Fibroblast of lung (primary cell): Measurements from ENCODE around the gene UMPS. TPM values are rescaled to one million over a fixed set of nuclear protein-coding genes. Genes with fewer than 3 reads are reported as not detected.
"Not testable (repeated sequence)": the region's sequence is repeated elsewhere in the genome, so short reads cannot be mapped to it uniquely, and the experiment has no call there.

Experiments
- DNase-seq, 2 donors: peaks; one replicate each; pipeline versions ENCODE4 v3.0.0 to v3.0.0-alpha.2; 2010; ENCODE audit warnings: low read depth in 2 of 2
- H2AFZ ChIP-seq: 2 replicates; pipeline ENCODE4 v1.5.1; 2012; ENCODE audit warnings: low read length, control low read depth, inconsistent platforms
- H3K27ac ChIP-seq: 2 replicates; pipeline ENCODE4 v1.5.1; 2011; ENCODE audit warnings: low read length, control low read depth; ENCODE audit not compliant: insufficient read depth
- H3K27me3 ChIP-seq: 2 replicates; pipeline ENCODE4 v1.5.1; 2011; ENCODE audit warnings: mild to moderate bottlenecking, low read length; ENCODE audit not compliant: control insufficient read depth, insufficient read depth
- H3K36me3 ChIP-seq: 2 replicates; pipeline ENCODE4 v1.5.1; 2011; ENCODE audit warnings: low read length; ENCODE audit not compliant: control insufficient read depth, insufficient read depth
- H3K4me1 ChIP-seq: 2 replicates; pipeline ENCODE4 v1.5.1; 2011; ENCODE audit warnings: low read length; ENCODE audit not compliant: control insufficient read depth, insufficient read depth; ENCODE audit errors: extremely low read depth
- H3K4me2 ChIP-seq: 2 replicates; pipeline ENCODE4 v1.5.1; 2011; ENCODE audit warnings: low read length, control low read depth; ENCODE audit not compliant: insufficient read depth; ENCODE audit errors: extremely low read depth
- H3K4me3 ChIP-seq, 4 experiments: fragments of 200-600 bp in 1 of 4; sonication (generic) in 1 of 4; replicated peaks in 1 of 4; 2 replicates each; pipeline ENCODE4 v1.5.1; 2011 to 2016; ENCODE audit warnings: low read length in 4 of 4, low read depth in 3 of 4, mild to moderate bottlenecking in 3 of 4, control low read depth in 2 of 4, inconsistent platforms in 1 of 4, mixed read lengths in 1 of 4; ENCODE audit not compliant: insufficient read depth in 1 of 4; ENCODE audit errors: control extremely low read depth in 1 of 4
- H3K79me2 ChIP-seq: 2 replicates; pipeline ENCODE4 v1.5.1; 2012; ENCODE audit warnings: mild to moderate bottlenecking, low read length, inconsistent platforms; ENCODE audit not compliant: control insufficient read depth, insufficient read depth
- H3K9ac ChIP-seq: 2 replicates; pipeline ENCODE4 v1.5.1; 2011; ENCODE audit warnings: mild to moderate bottlenecking, low read length, control low read depth; ENCODE audit not compliant: insufficient read depth
- H3K9me3 ChIP-seq: 2 replicates; pipeline ENCODE4 v1.5.1; 2012; ENCODE audit warnings: low read depth, low read length; ENCODE audit not compliant: control insufficient read depth, insufficient read depth
- H4K20me1 ChIP-seq: 2 replicates; pipeline ENCODE4 v1.5.1; 2011; ENCODE audit warnings: low read length; ENCODE audit not compliant: control insufficient read depth, insufficient read depth; ENCODE audit errors: extremely low read depth
- EZH2 ChIP-seq: IDR thresholded peaks from 2 replicates; pipeline ENCODE4 v1.5.1; 2012; ENCODE audit warnings: low read length, control low read depth, mild to moderate bottlenecking; ENCODE audit errors: missing control alignments
- polyA plus RNA-seq, 2 donors: library from polyadenylated mRNA; depleted of rRNA in 1 of 2; stranded (reverse) in 1 of 2; unstranded in 1 of 2; fragments of >200 nt; gene quantifications; 2 replicates each; pipeline ENCODE4 v1.2.1, GENCODE V29; 2011 to 2012; ENCODE audit warnings: missing spikeins in 1 of 2
- total RNA-seq: library from RNA; depleted of rRNA; stranded (reverse); fragments of >200 nt; gene quantifications from 2 replicates; pipeline ENCODE4 v1.2.1, GENCODE V29; 2014
- TF ChIP-seq, protein P1 (sequence below), 2 donors: IDR thresholded peaks in 1 of 2; conservative IDR thresholded peaks in 1 of 2; 1 replicate in 1 of 2; 2 replicates in 1 of 2; pipeline ENCODE4 v1.5.1; 2011 to 2012; ENCODE audit warnings: low read length in 2 of 2, control low read depth in 1 of 2, inconsistent platforms in 1 of 2, low read depth in 1 of 2, mild to moderate bottlenecking in 1 of 2

Gene UMPS
- total and polyA plus RNA-seq, 2 donors (not counting 1 experiment from before 2014, with no cell fraction given) = 21.6 to 25.0 TPM

DNA sequence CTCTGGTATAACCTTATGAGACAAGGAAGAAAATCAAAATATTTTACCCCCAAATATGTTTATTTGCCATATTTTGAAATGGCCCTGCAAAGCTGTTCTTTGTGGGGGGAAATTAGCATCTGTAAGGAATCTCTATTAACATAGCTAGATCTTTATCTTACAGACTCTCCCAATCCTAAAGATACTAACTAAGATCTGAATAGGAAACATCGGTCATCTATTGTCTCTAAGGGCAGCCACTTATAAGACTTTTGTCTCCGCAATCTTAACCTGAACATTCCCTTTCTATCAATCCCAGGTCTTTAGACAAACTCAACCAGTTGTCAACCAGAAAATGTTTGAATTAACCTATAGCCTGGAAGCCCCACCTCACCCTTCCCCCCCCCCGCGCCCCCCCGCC lies 21.2 kb downstream of the UMPS start:
- Histone ChIP-seq H3K79me2 (no peaks in the 10 kb centered on the region), H3K4me2 (no peak overlapping the region), H4K20me1 (no peaks in the 10 kb centered on the region), H3K36me3 (peaks cover 1% of the 10 kb centered on the region), H3K4me1 (no peaks in the 10 kb centered on the region), H3K4me3 (no peak overlapping the region), H3K9ac (no peak overlapping the region), H2AFZ (no peak overlapping the region), H3K27me3 (no peaks in the 10 kb centered on the region), H3K9me3 (no peaks in the 10 kb centered on the region), H3K27ac (no peak overlapping the region)
- DNase-seq = no peak
- no peak for TF ChIP-seq EZH2

GRCh38 chr3:124752051-124752450 lies 21.8 kb downstream of the UMPS start:
- DNase-seq = no peak
- Histone ChIP-seq H3K27me3 (no peaks in the 10 kb centered on the region), H3K79me2 (no peaks in the 10 kb centered on the region), H4K20me1 (no peaks in the 10 kb centered on the region), H3K4me2 (no peak overlapping the region), H3K27ac (no peak overlapping the region), H3K9ac (no peak overlapping the region), H3K36me3 (peaks cover 1% of the 10 kb centered on the region), H3K4me1 (no peaks in the 10 kb centered on the region), H2AFZ (no peak overlapping the region), H3K4me3 (no peak overlapping the region), H3K9me3 (no peaks in the 10 kb centered on the region)
- no peak for TF ChIP-seq EZH2
- TF ChIP-seq, protein P1, sequence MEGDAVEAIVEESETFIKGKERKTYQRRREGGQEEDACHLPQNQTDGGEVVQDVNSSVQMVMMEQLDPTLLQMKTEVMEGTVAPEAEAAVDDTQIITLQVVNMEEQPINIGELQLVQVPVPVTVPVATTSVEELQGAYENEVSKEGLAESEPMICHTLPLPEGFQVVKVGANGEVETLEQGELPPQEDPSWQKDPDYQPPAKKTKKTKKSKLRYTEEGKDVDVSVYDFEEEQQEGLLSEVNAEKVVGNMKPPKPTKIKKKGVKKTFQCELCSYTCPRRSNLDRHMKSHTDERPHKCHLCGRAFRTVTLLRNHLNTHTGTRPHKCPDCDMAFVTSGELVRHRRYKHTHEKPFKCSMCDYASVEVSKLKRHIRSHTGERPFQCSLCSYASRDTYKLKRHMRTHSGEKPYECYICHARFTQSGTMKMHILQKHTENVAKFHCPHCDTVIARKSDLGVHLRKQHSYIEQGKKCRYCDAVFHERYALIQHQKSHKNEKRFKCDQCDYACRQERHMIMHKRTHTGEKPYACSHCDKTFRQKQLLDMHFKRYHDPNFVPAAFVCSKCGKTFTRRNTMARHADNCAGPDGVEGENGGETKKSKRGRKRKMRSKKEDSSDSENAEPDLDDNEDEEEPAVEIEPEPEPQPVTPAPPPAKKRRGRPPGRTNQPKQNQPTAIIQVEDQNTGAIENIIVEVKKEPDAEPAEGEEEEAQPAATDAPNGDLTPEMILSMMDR (conservative IDR thresholded peaks at IDR 0.05 in 1 of 2, IDR thresholded peaks at IDR 0.05 in 1 of 2; ENCODE audit: low read depth in 1 of 2, low read length in 2 of 2) = no peak

DNA sequence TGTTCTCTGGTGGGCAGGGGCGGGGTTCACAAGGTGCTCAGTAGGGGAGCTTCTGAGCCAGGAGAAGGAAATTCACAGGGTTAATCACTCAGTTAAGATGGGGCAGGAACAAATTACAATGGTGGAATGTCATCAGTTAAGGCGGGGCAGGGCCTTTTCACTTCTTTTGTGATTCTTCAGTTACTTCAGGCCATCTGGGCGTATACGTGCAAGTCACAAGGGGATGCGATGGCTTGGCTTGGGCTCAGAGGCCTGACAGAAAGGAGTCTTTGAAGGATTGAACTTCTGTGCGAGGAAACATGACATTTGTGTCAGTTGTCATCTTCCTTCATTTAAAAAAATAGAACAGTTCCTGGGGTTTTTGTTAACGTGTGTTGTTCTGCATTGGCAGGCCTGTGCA lies 27.7 kb downstream of the UMPS start:
- not testable (repeated sequence) for H3K9me3 ChIP-seq, H3K4me2 ChIP-seq, H2AFZ ChIP-seq, H3K27ac ChIP-seq, H3K9ac ChIP-seq, DNase-seq, H4K20me1 ChIP-seq, H3K4me3 ChIP-seq, H3K79me2 ChIP-seq, H3K27me3 ChIP-seq, H3K36me3 ChIP-seq
- peaks cover 11% of the 10 kb centered on the region for H3K4me1 ChIP-seq

- H3K4me3 ChIP-seq = no peak overlapping the region
- no peak overlapping the region for H2AFZ ChIP-seq
- no peak overlapping the region for H3K9ac ChIP-seq
- H3K4me2 ChIP-seq = no peak overlapping the region
- H3K9me3 ChIP-seq = no peaks in the 10 kb centered on the region
- H3K4me1 ChIP-seq = peaks cover 11% of the 10 kb centered on the region
- H3K27ac ChIP-seq = no peak overlapping the region
- no peaks in the 10 kb centered on the region for H4K20me1 ChIP-seq
- TF ChIP-seq, protein P1 (conservative IDR thresholded peaks at IDR 0.05 in 1 of 2, IDR thresholded peaks at IDR 0.05 in 1 of 2; ENCODE audit: low read depth in 1 of 2, low read length in 2 of 2) = no peak
- TF ChIP-seq EZH2 = no peak
- no peaks in the 10 kb centered on the region for H3K36me3 ChIP-seq
- no peak for DNase-seq
- no peaks in the 10 kb centered on the region for H3K79me2 ChIP-seq
- no peaks in the 10 kb centered on the region for H3K27me3 ChIP-seq
These were observed 28.8 kb downstream of the UMPS start for GRCh38 chr3:124758851-124759635.
